GM12891 (cell line): ENCODE results near the gene TSFM.

Experiments
- POLR2A ChIP-seq: IDR thresholded peaks from 2 replicates; pipeline ENCODE4 v1.6.1; 2011; ENCODE audit warnings: low read depth, low read length, control low read depth
- TAF1 ChIP-seq: IDR thresholded peaks from 2 replicates; pipeline ENCODE4 v1.6.1; 2011; ENCODE audit warnings: low read depth, low read length, control low read depth

DNA sequence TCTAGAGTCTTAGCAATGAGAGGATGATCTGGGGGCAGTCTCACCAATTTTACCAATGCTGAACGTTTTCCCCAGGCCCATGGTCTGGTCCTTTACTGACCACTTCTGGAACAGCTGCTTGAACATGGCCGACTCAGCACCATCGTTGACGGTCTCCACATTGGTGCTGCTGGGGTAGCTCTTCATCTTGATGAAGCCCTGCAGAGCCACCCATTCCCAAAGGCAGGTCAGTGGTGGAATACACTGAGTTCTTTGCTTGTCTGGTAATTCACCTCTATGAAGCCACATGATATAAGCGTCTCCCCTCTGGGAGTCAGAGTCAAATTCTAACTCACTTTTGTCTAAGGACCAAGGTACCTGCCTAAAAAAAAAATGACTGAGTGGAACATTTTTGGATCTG lies 25.8 kb downstream of the TSFM start:
- TF ChIP-seq TAF1 (no peak), POLR2A (no peak)
